ENCODE measurements around the gene DNAJC8. TPM values are rescaled to one million over a fixed set of nuclear protein-coding genes. Genes with fewer than 3 reads are reported as not detected.

DNAJC8 gene
- total and polyA plus RNA-seq, 12 donors = 39.7 to 74.0 (median 58.0) TPM

DNA sequence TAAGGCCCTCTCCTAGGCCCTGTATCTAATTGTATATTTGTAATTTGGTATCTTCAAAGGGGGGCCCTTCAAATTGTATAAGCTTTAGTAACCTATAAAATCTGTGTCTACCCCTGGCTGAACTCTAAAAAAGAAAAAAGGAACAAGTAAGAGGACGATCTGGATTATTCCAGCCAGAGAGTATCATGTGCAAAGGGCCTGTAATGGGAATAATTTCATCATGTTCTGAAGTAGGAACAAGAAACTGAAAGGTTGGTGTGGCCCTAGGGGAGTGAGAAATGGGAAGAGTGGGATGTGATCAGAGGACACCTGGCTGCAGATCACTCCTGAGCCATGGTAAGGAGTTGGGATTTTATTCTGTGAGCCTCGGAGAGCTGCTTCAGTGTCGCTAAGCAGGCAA is 71.1 kb downstream of the DNAJC8 start:
- peaks cover 0 to 7% (median 0%) of the 10 kb centered on the region in 11 donors for H3K9me3 ChIP-seq
- intact Hi-C loops (cut with DNase I) = no loop called here
- H3K4me3 ChIP-seq = no peak overlapping the region
- H3K27me3 ChIP-seq = no peaks in the 10 kb centered on the region
- peak overlapping the region in 5 of 10 donors; percentile 19 to 79 (median 42) for H3K27ac ChIP-seq
- WGBS, 2 donors = 95 to 97% methylated on average over 3 of the region's 3 CpGs
- ATAC-seq (no peak), DNase-seq (no peak)
- H3K36me3 ChIP-seq = no peaks in the 10 kb centered on the region
- TF ChIP-seq, protein P1, sequence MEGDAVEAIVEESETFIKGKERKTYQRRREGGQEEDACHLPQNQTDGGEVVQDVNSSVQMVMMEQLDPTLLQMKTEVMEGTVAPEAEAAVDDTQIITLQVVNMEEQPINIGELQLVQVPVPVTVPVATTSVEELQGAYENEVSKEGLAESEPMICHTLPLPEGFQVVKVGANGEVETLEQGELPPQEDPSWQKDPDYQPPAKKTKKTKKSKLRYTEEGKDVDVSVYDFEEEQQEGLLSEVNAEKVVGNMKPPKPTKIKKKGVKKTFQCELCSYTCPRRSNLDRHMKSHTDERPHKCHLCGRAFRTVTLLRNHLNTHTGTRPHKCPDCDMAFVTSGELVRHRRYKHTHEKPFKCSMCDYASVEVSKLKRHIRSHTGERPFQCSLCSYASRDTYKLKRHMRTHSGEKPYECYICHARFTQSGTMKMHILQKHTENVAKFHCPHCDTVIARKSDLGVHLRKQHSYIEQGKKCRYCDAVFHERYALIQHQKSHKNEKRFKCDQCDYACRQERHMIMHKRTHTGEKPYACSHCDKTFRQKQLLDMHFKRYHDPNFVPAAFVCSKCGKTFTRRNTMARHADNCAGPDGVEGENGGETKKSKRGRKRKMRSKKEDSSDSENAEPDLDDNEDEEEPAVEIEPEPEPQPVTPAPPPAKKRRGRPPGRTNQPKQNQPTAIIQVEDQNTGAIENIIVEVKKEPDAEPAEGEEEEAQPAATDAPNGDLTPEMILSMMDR (IDR thresholded peaks at IDR 0.05) = no peak
- H3K4me1 ChIP-seq = peaks cover 0 to 74% (median 4%) of the 10 kb centered on the region in 9 donors

DNA sequence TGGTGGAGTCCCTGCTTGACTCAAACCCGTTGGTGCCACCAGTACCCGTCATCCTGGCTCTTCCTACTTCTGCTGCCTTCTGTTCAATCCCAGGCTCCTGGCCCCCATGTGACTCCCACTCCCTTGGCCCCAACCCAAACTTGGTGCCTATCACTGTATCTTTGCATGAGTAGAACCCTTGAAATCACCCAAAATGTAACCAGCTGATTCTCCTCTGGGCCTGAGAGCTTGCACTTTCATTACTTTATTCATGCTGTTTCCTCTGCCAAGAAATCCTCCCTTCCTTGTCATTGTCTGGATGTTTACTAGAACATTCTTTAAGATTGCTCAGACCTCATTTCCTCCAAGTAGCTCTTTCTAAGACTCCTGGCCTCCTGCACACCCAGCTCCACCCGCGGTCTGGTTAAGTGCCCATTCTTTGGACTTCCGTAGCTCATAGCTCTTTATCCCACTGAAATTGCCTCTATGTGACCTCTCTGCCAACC is 72.0 kb downstream of the DNAJC8 start:
- TF ChIP-seq, protein P1 (IDR thresholded peaks at IDR 0.05) = no peak
- H3K27ac ChIP-seq = peak overlapping the region; percentile 27 to 79 (median 68)
- 61 to 67% methylated on average over 5 of the region's 5 CpGs for WGBS, 2 donors
- no peaks in the 10 kb centered on the region for H3K27me3 ChIP-seq
- intact Hi-C loops (cut with DNase I) = no loop called here
- H3K4me3 ChIP-seq = no peak overlapping the region
- H3K4me1 ChIP-seq = peaks cover 0 to 83% (median 4%) of the 10 kb centered on the region in 9 donors
- H3K9me3 ChIP-seq = peaks cover 0 to 1% (median 0%) of the 10 kb centered on the region in 11 donors
- ATAC-seq (peak; percentile 30 to 84 (median 80)), DNase-seq (no peak)
- no peaks in the 10 kb centered on the region for H3K36me3 ChIP-seq

DNA sequence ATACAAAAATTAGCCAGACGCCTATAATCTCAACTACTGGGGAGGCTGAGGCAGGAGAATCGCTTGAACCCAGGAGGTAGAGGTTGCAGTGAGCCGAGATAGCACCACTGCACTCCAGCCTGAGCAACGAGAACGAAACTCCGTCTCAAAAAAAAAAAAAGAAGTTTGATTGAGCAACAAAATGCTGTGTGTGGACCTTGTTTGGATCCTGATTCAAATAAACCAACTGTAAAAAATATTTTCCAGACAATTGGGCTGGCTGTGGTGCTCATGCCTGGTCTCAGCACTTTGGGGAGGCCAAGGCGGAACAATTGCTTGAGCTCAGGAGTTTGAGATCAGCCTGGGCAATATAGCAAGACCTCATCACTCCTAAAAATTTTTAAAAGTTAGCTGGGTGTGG is 73.1 kb downstream of the DNAJC8 start:
- Histone ChIP-seq H3K27ac (peak overlapping the region in 4 of 10 donors; percentile 72 to 79 (median 75)), H3K9me3 (no peaks in the 10 kb centered on the region), H3K4me3 (no peak overlapping the region), H3K4me1 (peaks cover 0 to 92% (median 4%) of the 10 kb centered on the region in 9 donors), H3K27me3 (no peaks in the 10 kb centered on the region), H3K36me3 (no peaks in the 10 kb centered on the region)
- intact Hi-C loops (cut with DNase I) = no loop called here
- DNase-seq (no peak), ATAC-seq (no peak)
- TF ChIP-seq, protein P1 (IDR thresholded peaks at IDR 0.05) = no peak
- WGBS, 2 donors = 89 to 90% methylated on average over 7 of the region's 7 CpGs

DNA sequence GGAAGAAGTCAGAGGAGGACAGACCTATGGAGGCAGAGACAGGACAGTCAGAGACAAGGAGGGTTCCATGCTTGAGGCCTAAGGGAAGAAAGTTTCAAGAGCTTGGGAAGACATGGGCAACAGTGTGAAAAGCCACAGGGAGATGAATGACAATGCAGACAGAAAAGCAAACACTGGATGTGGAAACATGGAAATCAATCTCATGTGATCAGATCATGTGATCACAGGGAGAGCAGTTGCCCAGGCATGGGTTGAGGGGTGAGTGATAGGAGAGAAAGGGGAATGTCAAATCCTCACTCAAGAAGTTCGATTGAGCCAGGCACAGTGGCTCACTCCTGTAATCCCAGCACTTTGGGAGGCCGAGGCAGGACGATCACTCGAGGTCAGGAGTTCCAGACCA is 73.6 kb downstream of the DNAJC8 start:
- no peaks in the 10 kb centered on the region for H3K36me3 ChIP-seq
- peak overlapping the region in 2 of 10 donors; percentile 77 to 79 for H3K27ac ChIP-seq
- peaks cover 0 to 92% (median 4%) of the 10 kb centered on the region in 9 donors for H3K4me1 ChIP-seq
- DNase-seq (no peak), ATAC-seq (no peak)
- no peak overlapping the region for H3K4me3 ChIP-seq
- H3K27me3 ChIP-seq = no peaks in the 10 kb centered on the region
- no peaks in the 10 kb centered on the region for H3K9me3 ChIP-seq
- TF ChIP-seq, protein P1 (IDR thresholded peaks at IDR 0.05) = no peak
- intact Hi-C loops (cut with DNase I) = no loop called here
- 93 to 96% methylated on average over 4 of the region's 4 CpGs for WGBS, 2 donors
